ENCODE data around the gene PRRG1.
"Not testable (repeated sequence)": the region's sequence is repeated elsewhere in the genome, so short reads cannot be mapped to it uniquely, and the experiment has no call there.

Gene PRRG1

DNA sequence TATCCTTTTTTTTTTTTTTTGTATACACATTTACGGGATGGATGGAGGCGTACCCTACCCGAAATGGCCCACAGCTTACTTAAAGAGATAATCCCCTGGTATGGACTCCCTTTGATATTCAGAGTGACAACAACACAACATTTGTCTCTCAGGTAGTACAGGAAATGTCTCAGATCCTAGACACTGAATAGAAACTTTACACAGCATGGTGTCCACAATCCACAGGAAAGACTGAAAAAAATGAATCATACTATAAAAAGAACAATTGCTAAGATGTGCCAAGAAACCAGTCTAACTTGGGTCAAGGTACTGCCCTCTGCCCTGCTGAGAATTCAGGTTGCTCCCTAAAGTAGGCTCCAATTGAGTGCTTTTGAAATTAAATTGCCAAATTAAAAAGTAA is 121.5 kb downstream of the PRRG1 start:
- DNase-seq (ENCODE audit: low read depth) = no peak

- no peak for DNase-seq (ENCODE audit: low read depth)
These were observed 123.7 kb downstream of the PRRG1 start for GRCh38 chrX:37472836-37473235.

- DNase-seq (ENCODE audit: low read depth) = no peak
These were observed 125.3 kb downstream of the PRRG1 start for GRCh38 chrX:37474478-37474877.

DNA sequence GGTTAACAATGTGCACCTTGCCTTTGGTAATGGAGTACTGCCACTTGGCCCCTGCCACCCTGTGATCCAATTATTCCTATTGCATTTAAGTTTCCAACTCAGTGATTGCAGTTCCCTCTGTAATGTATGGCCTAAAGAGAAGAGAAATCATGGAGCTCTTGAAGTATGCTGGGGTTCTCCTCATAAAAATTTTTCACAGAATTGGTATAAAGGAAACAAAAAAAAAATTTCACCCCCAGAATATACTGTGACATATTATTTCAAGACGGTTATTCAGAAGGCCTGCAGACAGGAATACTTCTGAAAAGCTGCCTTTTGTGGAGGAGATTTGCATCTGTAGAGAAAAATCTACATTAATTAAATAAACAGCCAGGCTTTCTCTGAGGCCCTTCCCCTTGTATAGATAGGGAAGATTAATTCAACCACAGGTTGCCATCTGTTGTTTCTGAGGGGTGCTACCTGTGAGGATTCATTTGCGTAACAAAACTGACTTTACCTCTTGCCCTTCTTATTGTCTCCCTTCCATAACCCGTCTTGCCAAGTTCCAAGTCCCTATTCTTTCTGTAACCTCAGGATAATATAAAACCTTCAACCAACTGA is 127.5 kb downstream of the PRRG1 start:
- DNase-seq (ENCODE audit: low read depth) = no peak

- not testable (repeated sequence) for DNase-seq (ENCODE audit: low read depth)
These were observed 135.2 kb downstream of the PRRG1 start for GRCh38 chrX:37484335-37484734.

DNA sequence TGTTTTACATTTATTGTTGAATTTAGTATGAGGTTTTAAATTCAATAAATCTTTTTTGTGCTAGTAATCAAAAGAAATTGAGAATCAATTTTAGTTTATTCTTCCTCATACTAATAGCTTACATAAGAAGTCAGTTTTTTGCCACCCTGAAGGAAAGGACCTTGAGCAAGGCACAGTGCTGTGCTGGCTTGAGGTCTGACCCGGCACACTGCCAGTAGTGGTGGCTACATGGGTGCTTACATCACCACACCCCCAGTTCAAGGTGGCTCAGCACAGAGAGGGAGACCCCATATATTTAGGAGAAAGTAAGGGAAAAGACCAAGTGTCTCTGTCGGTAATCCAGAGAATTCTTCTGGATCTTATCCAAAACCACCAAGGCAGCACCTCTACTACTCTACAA is 136.3 kb downstream of the PRRG1 start:
- no peak for DNase-seq (ENCODE audit: low read depth)

DNA sequence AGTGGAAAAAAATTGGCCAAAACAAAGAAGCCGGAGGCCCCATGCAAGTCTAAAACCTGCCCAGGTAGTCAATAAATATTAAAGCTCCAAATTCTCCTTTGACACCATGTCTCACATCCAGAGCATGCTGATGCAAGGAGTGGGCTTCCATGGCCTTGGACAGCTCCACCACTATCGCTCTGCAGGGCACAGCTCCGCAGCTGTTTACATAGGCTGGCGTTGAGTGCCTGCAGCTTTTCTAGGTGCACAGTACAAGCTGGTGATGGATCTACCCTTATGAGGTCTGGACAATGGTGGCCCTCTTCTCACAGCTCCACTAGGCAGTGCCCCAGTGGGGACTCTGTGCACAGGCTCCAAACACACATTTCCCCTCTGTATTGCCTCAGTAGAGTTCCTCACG is 138.1 kb downstream of the PRRG1 start:
- DNase-seq (ENCODE audit: low read depth) = no peak

- DNase-seq (ENCODE audit: low read depth) = no peak
These were observed 139.2 kb downstream of the PRRG1 start for GRCh38 chrX:37488323-37488722.

DNA sequence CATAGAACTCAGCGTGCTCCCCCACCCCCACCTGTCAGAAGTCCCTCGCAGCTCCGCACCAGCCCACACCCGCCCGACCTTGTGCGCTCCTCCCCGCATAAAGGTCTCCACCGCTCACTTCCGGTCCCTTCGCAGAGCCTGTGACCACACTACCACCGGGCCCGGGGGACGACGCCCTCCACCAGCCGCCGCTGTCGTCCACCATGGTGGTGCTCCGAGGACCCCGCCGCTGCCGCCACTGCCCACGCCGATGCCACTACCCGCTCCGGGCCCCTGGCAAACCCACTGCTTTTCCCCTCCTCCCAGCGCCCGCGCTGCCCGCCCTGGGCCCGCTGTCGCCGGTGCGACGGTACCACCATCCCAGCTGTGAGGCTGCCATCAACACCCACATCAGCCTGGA is 142.5 kb downstream of the PRRG1 start:
- no peak for DNase-seq (ENCODE audit: low read depth)

- not testable (repeated sequence) for DNase-seq (ENCODE audit: low read depth)
These were observed 146.6 kb downstream of the PRRG1 start for GRCh38 chrX:37495760-37496159.

DNA sequence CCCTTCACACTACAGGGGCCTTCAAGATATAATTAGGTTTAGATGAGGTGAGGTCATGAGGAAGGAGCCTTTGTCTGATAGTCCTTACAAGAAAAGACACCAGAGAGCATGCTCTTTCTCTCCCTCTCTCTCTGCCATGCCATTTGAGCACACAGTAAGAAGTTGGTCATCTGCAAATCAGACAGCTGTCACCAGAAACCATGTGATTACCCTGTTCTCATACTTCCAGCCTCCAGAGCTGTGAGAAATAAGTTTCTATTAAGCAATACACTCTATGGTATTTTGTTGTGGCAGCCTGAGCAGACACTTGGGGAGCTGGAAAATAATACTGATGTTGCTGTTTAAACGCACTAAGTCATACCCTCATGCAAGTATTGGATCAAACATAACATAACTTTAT is 148.0 kb downstream of the PRRG1 start:
- DNase-seq (ENCODE audit: low read depth) = peak; percentile 23

DNA sequence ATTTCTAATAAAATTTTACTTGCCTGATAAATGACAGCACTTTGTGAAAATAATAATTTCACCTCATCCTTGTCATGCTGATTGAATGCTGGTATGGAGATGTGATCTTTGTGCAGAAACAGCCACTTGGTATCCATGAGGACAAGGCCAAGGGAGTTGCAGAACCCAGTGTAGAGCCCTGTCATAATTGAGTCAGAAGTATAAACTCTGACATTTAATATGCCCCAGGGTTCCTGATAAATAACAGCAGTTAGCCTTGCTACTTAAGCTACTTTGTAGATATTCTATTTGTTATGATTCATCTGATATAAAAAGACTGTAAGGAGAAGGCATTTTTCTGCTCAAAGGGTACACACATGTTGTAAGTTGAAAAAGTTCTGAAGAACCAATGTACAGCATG is 149.2 kb downstream of the PRRG1 start:
- not testable (repeated sequence) for DNase-seq (ENCODE audit: low read depth)

DNA sequence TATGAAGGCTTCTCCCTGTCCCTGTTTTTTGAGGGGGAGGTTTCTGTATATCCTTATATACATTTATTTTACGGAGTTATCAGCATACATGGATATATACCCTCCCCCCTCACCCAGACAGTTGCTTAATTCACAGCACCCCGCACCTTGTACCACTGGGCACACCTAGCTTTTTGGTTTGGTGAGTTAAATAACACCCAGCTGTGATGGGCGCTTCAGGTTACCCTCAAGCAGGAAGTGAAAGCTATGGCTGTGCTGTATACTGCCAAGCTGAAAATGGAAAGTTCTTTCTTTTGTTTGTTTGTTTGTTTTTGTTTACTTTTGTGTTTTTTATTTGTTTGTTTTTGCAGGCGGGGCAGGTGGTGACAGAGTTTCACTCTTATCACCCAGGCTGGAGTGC is 150.5 kb downstream of the PRRG1 start:
- not testable (repeated sequence) for DNase-seq (ENCODE audit: low read depth)

DNA sequence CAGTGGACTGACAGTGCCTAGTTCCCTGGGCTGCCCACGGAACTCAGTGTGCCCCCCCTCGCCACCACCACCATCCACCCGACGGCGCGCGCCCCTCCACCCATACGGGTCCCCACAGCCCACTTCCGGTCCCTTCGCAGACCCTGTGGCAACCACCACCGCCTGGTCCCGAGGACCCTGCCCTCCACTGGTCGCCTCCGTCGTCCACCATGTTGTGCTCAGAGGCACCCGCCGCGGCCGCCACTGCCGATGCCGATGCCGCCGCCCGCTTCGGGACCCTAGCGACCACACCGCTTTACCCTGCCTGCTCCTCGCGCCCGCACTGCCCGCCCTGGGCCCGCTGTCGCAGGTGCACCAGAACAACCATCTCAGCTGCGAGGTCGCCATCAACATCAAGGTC is 155.8 kb downstream of the PRRG1 start:
- DNase-seq (ENCODE audit: low read depth) = no peak
